K562 (cell line): ENCODE measurements around the gene G6PD. TPM values are rescaled to one million over a fixed set of nuclear protein-coding genes. Genes with fewer than 3 reads are reported as not detected.

Source experiments
- ASH1L ChIP-seq: fragments of 450-650 bp; IDR thresholded peaks from 2 replicates; pipeline ENCODE4 v1.6.1; 2018; ENCODE audit warnings: borderline replicate concordance, mild to moderate bottlenecking, low read depth; ENCODE audit not compliant: partially characterized antibody
- CREM ChIP-seq: IDR thresholded peaks from 2 replicates; pipeline ENCODE4 v1.6.1; 2014; ENCODE audit warnings: antibody characterized with exemption, low read depth
- FOXM1 ChIP-seq, 2 experiments: fragments of 450-650 bp in 1 of 2; sonication (generic) in 1 of 2; formaldehyde crosslinking in 1 of 2; IDR thresholded peaks; 2 replicates each; pipeline versions ENCODE4 v1.6.1 to v1.9.0; 2017 to 2022; ENCODE audit warnings: low read depth in 2 of 2, mild to moderate bottlenecking in 2 of 2, missing genetic modification reagents in 1 of 2, moderate library complexity in 1 of 2
- GABPB2 ChIP-seq: fragments of 250-450 bp; sonication (Bioruptor Pico); conservative IDR thresholded peaks from 2 replicates; pipeline ENCODE4 v1.5.1; 2021; ENCODE audit warnings: mild to moderate bottlenecking
- GATAD2A ChIP-seq: fragments of 450-650 bp; IDR thresholded peaks from 2 replicates; pipeline ENCODE4 v1.6.1; 2017
- IFI16 ChIP-seq: fragments of 250-450 bp; sonication (Bioruptor Pico); IDR thresholded peaks from 2 replicates; pipeline ENCODE4 v2.1.2; 2022; ENCODE audit warnings: mild to moderate bottlenecking, inconsistent platforms
- ILF3 ChIP-seq: fragments of 450-650 bp; IDR thresholded peaks from 2 replicates; pipeline ENCODE4 v1.6.1; 2018; ENCODE audit warnings: antibody characterized with exemption, mild to moderate bottlenecking, moderate library complexity, borderline replicate concordance
- JUN ChIP-seq, 2 experiments: sonication (generic) in 1 of 2; formaldehyde crosslinking in 1 of 2; IDR thresholded peaks; 2 replicates each; pipeline versions ENCODE4 v1.6.1 to v1.8.0; 2012 to 2022; ENCODE audit warnings: borderline replicate concordance in 2 of 2, mild to moderate bottlenecking in 2 of 2, improper control_type of control experiment in 1 of 2, low read depth in 1 of 2, low read length in 1 of 2, missing genetic modification reagents in 1 of 2
- KLF10 ChIP-seq: fragments of 250-450 bp; sonication (Bioruptor Pico); IDR thresholded peaks from 2 replicates; pipeline ENCODE4 v1.6.1; 2021; ENCODE audit warnings: matching md5 sums
- MYBL2 ChIP-seq, 2 experiments: fragments of 450-650 bp in 1 of 2; sonication (generic) in 1 of 2; formaldehyde crosslinking in 1 of 2; IDR thresholded peaks; 2 replicates each; pipeline versions ENCODE4 v1.6.1 to v1.8.1; 2017 to 2022; ENCODE audit warnings: borderline replicate concordance in 1 of 2, inconsistent platforms in 1 of 2, low read depth in 1 of 2, mild to moderate bottlenecking in 1 of 2, missing genetic modification reagents in 1 of 2, moderate library complexity in 1 of 2
- NFIC ChIP-seq: fragments of 450-650 bp; IDR thresholded peaks from 2 replicates; pipeline ENCODE4 v1.6.1; 2017; ENCODE audit warnings: mild to moderate bottlenecking, inconsistent platforms
- NR4A1 ChIP-seq, 2 experiments: fragments of 250-450 bp in 1 of 2; fragments of 450-650 bp in 1 of 2; sonication (Bioruptor Pico) in 1 of 2; IDR thresholded peaks; 2 replicates each; pipeline versions ENCODE4 v1.4.0 to v1.6.1; 2016 to 2020; ENCODE audit warnings: mild to moderate bottlenecking in 2 of 2, missing compliant biosample characterization in 1 of 2, missing genetic modification characterization in 1 of 2, moderate library complexity in 1 of 2
- PRPF4 ChIP-seq: fragments of 200-400 bp; formaldehyde crosslinking; IDR thresholded peaks from one replicate; pipeline ENCODE4 v1.6.1; 2017; ENCODE audit warnings: low read length, low read depth, mild to moderate bottlenecking; ENCODE audit not compliant: insufficient read depth, poor library complexity, severe bottlenecking
- RBFOX2 ChIP-seq: fragments of 200-400 bp; formaldehyde crosslinking; IDR thresholded peaks from 2 replicates; pipeline ENCODE4 v1.6.1; 2017; ENCODE audit warnings: low read depth, mild to moderate bottlenecking, low read length, moderate library complexity
- SETDB1 ChIP-seq: IDR thresholded peaks from one replicate; pipeline ENCODE4 v1.6.1; 2012; ENCODE audit warnings: low read length, control low read depth, inconsistent platforms
- SREBF1 ChIP-seq: fragments of 150-350 bp; IDR thresholded peaks from 2 replicates; pipeline ENCODE4 v1.6.1; 2014; ENCODE audit warnings: antibody characterized with exemption, low read depth, low read length, borderline replicate concordance
- TSC22D4 ChIP-seq: fragments of 450-650 bp; IDR thresholded peaks from 2 replicates; pipeline ENCODE4 v1.6.1; 2016; ENCODE audit warnings: missing genetic modification characterization, missing biosample characterization, control low read depth
- YBX1 ChIP-seq: fragments of 450-650 bp; IDR thresholded peaks from 2 replicates; pipeline ENCODE4 v1.7.1; 2016; ENCODE audit warnings: mild to moderate bottlenecking
- ZNF174 ChIP-seq: fragments of 250-450 bp; sonication (Bioruptor Pico); IDR thresholded peaks from 2 replicates; pipeline ENCODE4 v1.4.0; 2020; ENCODE audit warnings: mild to moderate bottlenecking
- ZNF764 ChIP-seq: fragments of 250-450 bp; sonication (Bioruptor Pico); IDR thresholded peaks from 2 replicates; pipeline ENCODE4 v1.4.0; 2020; ENCODE audit warnings: low read depth, mild to moderate bottlenecking, moderate library complexity
- polyA plus RNA-seq, 8 experiments: library from polyadenylated mRNA; depleted of rRNA in 4 of 8; stranded (reverse) in 5 of 8; unstranded in 3 of 8; fragments of >200 nt; fragmentation: Nextera tagmentation in 2 of 8; fragmentation: Illumina TruSeq in 1 of 8; extraction: Ambion mirVana in 2 of 8; extraction: Trizol in 1 of 8; gene quantifications; 2 replicates each; pipeline versions ENCODE4 v1.2.1 to v1.2.3, GENCODE V29; 2011 to 2014; ENCODE audit warnings: inconsistent platforms in 1 of 8, missing spikeins in 1 of 8
- total RNA-seq, 7 experiments: library from RNA; depleted of rRNA in 6 of 7; stranded (reverse); fragments of >200 nt in 6 of 7; fragmentation: Illumina TruSeq in 2 of 7; extraction: Trizol in 2 of 7; gene quantifications; 2 replicates each; pipeline versions ENCODE4 v1.2.1 to v1.2.3, GENCODE V29; 2011 to 2021; ENCODE audit warnings: low replicate concordance in 1 of 7
- TF ChIP-seq, protein P1 (sequence below), 2 experiments: fragments of 450-650 bp in 1 of 2; sonication (generic) in 1 of 2; formaldehyde crosslinking; conservative IDR thresholded peaks; 2 replicates each; pipeline versions ENCODE4 v1.4.0 to v1.8.1; 2020 to 2022; ENCODE audit warnings: mild to moderate bottlenecking in 1 of 2, missing genetic modification reagents in 1 of 2
- TF ChIP-seq, protein P2 (sequence below): fragments of 450-650 bp; IDR thresholded peaks from 2 replicates; pipeline ENCODE4 v1.6.1; 2016; ENCODE audit warnings: missing biosample characterization, missing genetic modification characterization
- TF ChIP-seq, protein P3 (sequence below): sonication (generic); formaldehyde crosslinking; IDR thresholded peaks from 2 replicates; pipeline ENCODE4 v1.5.0; 2020; ENCODE audit warnings: missing genetic modification reagents
- TF ChIP-seq, protein P4 (sequence below): fragments of 450-650 bp; formaldehyde crosslinking; IDR thresholded peaks from 2 replicates; pipeline ENCODE4 v1.4.0; 2022; ENCODE audit warnings: missing genetic modification characterization

Gene G6PD
- total and polyA plus RNA-seq, 9 of the 15 experiments (the other 6 are each of a cell fraction or from before 2014, with no cell fraction given): 2.9 to 222 (median 66.4) TPM

DNA sequence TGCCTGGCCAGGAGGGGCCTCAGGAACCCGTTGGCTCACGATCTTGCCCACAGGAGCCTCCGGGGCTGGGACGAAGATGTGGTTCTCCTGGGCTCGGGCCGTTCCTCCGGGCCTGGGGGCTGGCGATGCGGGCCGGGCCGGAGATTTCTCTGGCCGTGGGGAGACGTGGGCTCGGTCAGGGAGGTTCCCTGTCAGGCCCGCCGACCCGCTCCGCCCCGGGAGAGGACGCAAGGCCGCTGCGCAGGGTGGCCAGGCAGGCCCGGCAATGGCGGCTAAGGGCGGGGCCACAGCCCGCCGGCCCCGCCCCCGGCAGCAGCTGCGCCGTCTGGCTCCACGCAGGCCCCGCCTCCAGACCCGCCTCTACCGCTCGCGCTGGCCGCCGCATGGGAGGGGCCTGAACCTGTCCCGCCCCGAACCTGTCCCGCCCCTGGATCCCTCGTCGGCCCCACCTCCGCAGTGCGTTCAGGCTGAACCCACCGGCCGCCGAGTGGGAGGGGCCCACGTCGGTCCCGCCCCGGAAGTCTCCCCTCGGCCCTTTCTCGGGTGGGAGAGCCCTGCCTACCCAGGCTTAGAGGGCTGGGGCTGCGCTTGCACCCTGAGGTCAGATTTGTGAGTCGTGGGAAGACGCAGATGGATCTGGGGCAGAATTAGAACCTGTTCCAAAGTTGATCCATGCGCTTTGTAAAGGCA, 30.5 kb downstream of the G6PD start, which contains the start of gene FAM3A (continued):
- TF ChIP-seq, protein P1, sequence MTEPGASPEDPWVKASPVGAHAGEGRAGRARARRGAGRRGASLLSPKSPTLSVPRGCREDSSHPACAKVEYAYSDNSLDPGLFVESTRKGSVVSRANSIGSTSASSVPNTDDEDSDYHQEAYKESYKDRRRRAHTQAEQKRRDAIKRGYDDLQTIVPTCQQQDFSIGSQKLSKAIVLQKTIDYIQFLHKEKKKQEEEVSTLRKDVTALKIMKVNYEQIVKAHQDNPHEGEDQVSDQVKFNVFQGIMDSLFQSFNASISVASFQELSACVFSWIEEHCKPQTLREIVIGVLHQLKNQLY (CRISPR knock-in tag; conservative IDR thresholded peaks at IDR 0.05): no peak
- no peak for TF ChIP-seq CREM
- no peak for TF ChIP-seq MYBL2 (IDR thresholded peaks at IDR 0.05; ENCODE audit: low read depth)
- TF ChIP-seq MYBL2 (CRISPR knock-in tag; IDR thresholded peaks at IDR 0.05; ENCODE audit: borderline replicate concordance): no peak
- no peak for TF ChIP-seq SREBF1
- TF ChIP-seq PRPF4: no peak
- no peak for TF ChIP-seq ASH1L
- TF ChIP-seq TSC22D4: no peak
- no peak for TF ChIP-seq KLF10 (CRISPR knock-in tag)
- TF ChIP-seq YBX1: no peak
- TF ChIP-seq GATAD2A: peak; percentile 52; the same call in 1 of the 2 replicates
- peak; percentile 70; the same call in 1 of the 2 replicates for TF ChIP-seq RBFOX2
- TF ChIP-seq ZNF764 (CRISPR knock-in tag): no peak
- TF ChIP-seq NFIC: 0 out of 2 replicates have a peak, but pooled peaks have one; percentile 4
- no peak for TF ChIP-seq GABPB2 (CRISPR knock-in tag)
- no peak for TF ChIP-seq IFI16 (CRISPR knock-in tag)
- TF ChIP-seq, protein P2, sequence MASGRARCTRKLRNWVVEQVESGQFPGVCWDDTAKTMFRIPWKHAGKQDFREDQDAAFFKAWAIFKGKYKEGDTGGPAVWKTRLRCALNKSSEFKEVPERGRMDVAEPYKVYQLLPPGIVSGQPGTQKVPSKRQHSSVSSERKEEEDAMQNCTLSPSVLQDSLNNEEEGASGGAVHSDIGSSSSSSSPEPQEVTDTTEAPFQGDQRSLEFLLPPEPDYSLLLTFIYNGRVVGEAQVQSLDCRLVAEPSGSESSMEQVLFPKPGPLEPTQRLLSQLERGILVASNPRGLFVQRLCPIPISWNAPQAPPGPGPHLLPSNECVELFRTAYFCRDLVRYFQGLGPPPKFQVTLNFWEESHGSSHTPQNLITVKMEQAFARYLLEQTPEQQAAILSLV (tag): no peak
- TF ChIP-seq, protein P3, sequence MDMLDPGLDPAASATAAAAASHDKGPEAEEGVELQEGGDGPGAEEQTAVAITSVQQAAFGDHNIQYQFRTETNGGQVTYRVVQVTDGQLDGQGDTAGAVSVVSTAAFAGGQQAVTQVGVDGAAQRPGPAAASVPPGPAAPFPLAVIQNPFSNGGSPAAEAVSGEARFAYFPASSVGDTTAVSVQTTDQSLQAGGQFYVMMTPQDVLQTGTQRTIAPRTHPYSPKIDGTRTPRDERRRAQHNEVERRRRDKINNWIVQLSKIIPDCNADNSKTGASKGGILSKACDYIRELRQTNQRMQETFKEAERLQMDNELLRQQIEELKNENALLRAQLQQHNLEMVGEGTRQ (CRISPR knock-in tag): no peak
- TF ChIP-seq FOXM1 (IDR thresholded peaks at IDR 0.05; ENCODE audit: low read depth): no peak
- TF ChIP-seq FOXM1 (CRISPR knock-in tag; IDR thresholded peaks at IDR 0.05; ENCODE audit: low read depth): no peak
- no peak for TF ChIP-seq JUN (IDR thresholded peaks at IDR 0.05; ENCODE audit: borderline replicate concordance, low read depth, low read length)
- TF ChIP-seq JUN (CRISPR knock-in tag; IDR thresholded peaks at IDR 0.05; ENCODE audit: borderline replicate concordance): no peak
- no peak for TF ChIP-seq NR4A1 (CRISPR knock-in tag; IDR thresholded peaks at IDR 0.05)
- no peak for TF ChIP-seq NR4A1 (tag; IDR thresholded peaks at IDR 0.05)
- no peak for TF ChIP-seq SETDB1
- TF ChIP-seq, protein P4, sequence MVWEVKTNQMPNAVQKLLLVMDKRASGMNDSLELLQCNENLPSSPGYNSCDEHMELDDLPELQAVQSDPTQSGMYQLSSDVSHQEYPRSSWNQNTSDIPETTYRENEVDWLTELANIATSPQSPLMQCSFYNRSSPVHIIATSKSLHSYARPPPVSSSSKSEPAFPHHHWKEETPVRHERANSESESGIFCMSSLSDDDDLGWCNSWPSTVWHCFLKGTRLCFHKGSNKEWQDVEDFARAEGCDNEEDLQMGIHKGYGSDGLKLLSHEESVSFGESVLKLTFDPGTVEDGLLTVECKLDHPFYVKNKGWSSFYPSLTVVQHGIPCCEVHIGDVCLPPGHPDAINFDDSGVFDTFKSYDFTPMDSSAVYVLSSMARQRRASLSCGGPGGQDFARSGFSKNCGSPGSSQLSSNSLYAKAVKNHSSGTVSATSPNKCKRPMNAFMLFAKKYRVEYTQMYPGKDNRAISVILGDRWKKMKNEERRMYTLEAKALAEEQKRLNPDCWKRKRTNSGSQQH (CRISPR knock-in tag): no peak
- no peak for TF ChIP-seq ILF3
- no peak for TF ChIP-seq ZNF174
